HG03575 (cell line): ENCODE results near the gene AP5S1.

Source experiments
- ATAC-seq: cut with Tn5 transposase; IDR thresholded peaks from one replicate; pipeline ENCODE4 v1.9.1; 2021; ENCODE audit not compliant: unreplicated experiment, insufficient number of reproducible peaks, low FRiP score; ENCODE audit errors: extremely low read depth

AP5S1 gene

GRCh38 chr20:3820048-3820900 lies at the start of gene AP5S1:
TSS of gene AP5S1 (plus strand) at chr20:3820547. CDS start at chr20:3822118, 1,571 bp downstream.
- peak; percentile 52 for ATAC-seq

- ATAC-seq, result no peak
These were observed 48.7 kb upstream of the AP5S1 start for GRCh38 chr20:3771552-3772058.

GRCh38 chr20:3775457-3776108 lies 44.8 kb upstream of the AP5S1 start:
- no peak for ATAC-seq

- no peak for ATAC-seq
These were observed 43.0 kb upstream of the AP5S1 start for GRCh38 chr20:3777381-3777715.

- no peak for ATAC-seq
These were observed 42.4 kb upstream of the AP5S1 start for GRCh38 chr20:3777716-3778629.

GRCh38 chr20:3778976-3779375 lies 41.4 kb upstream of the AP5S1 start:
- ATAC-seq, result no peak

GRCh38 chr20:3781153-3781910 lies 39.0 kb upstream of the AP5S1 start, which contains the start of gene SPEF1:
TSS of gene SPEF1 (minus strand) at chr20:3781448. CDS start at chr20:3781287, 161 bp downstream.
- no peak for ATAC-seq

- ATAC-seq, result no peak
These were observed 37.8 kb upstream of the AP5S1 start for GRCh38 chr20:3782597-3782996.

- no peak for ATAC-seq
These were observed 37.3 kb upstream of the AP5S1 start for GRCh38 chr20:3783068-3783489.

GRCh38 chr20:3783511-3784195 lies 36.7 kb upstream of the AP5S1 start:
- ATAC-seq, result no peak

- ATAC-seq, result no peak
These were observed 36.0 kb upstream of the AP5S1 start for GRCh38 chr20:3784216-3784853.

- no peak for ATAC-seq
These were observed 35.5 kb upstream of the AP5S1 start for GRCh38 chr20:3784863-3785239.

GRCh38 chr20:3785240-3786125 lies 34.9 kb upstream of the AP5S1 start:
- ATAC-seq, result no peak

GRCh38 chr20:3786126-3786484 lies 34.2 kb upstream of the AP5S1 start:
- ATAC-seq, result no peak

GRCh38 chr20:3786665-3787323 lies 33.6 kb upstream of the AP5S1 start, which contains the start of gene CENPB:
TSS of gene CENPB (minus strand) at chr20:3786740. CDS start at chr20:3786483, 257 bp downstream.
- ATAC-seq, result no peak

- ATAC-seq, result no peak
These were observed 32.9 kb upstream of the AP5S1 start for GRCh38 chr20:3787324-3788014.
